ENCODE measurements around the gene IRX2.

Gene IRX2

DNA sequence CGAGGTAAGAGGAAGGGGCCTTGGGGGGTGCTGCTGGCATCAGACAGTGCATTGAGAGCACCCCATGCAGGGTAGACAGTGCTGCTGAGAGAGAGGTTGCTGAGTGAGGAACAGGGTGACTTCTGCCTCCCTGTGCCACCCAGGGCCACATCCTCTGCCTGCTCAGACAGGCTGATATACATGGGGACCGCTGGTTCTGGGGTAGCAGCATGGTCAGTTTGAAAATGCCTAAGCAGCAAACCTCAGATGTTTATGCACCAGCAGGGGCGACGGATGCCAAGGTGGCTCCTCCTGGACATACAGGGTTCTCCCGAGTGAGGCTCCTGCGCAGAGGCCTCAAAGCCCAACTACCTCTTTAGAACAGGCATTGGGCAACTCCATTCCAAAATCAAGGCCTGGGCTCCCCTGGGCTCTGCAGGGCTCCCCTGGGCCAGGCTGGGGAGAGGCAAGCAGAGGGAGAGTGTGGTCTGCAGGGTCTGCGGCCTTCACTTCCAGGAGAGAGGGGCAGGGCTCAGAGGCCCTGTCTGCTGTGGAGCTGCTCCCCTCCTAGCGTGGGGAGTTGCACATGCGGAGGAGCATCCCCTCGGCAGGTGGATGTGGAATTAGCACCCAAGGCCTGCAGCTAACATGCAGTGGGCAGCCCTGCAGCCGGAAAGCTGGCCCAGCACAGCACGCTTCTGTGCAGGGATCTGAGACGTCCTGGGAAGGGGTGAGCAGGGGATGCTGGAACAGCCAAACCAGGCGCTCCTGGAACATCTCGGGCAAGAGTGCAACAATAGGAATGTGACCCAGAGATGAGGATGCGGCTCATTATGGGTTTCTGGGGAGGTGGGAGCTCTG lies 46.5 kb downstream of the IRX2 start:
- intact Hi-C loops (cut with micrococcal nuclease) = no loop called here
- no peak overlapping the region for H3K27ac Mint-ChIP-seq
- H3K36me3 Mint-ChIP-seq (ENCODE audit: low read depth) = no peaks in the 10 kb centered on the region
- no peak overlapping the region for H3K4me3 Mint-ChIP-seq
- no peaks in the 10 kb centered on the region for H3K4me1 Mint-ChIP-seq (ENCODE audit: low read depth)
- no peaks in the 10 kb centered on the region for H3K27me3 Mint-ChIP-seq
- no peaks in the 10 kb centered on the region for H3K9me3 Mint-ChIP-seq

DNA sequence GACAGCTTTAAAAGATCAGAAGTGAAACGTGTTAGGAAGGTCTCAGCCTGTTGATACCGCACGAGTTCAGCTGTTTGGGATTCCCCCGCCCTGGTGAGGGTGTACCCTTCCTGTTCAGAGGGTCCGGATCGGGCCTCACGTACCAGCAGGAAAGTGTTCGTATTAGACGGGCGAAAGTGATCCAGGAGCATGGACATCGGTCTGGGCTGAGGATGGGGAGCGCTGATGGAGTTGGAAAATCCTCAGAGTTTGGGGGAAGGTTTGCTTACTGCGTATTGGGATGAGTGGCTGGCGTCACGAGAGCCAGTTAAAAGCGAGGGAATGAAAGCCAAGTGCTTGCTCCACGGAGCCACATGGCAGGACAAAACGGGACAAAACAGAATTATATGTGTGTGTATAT lies 47.4 kb downstream of the IRX2 start:
- Mint-ChIP-seq H3K27me3 (no peaks in the 10 kb centered on the region), H3K36me3 (ENCODE audit: low read depth) (no peaks in the 10 kb centered on the region), H3K9me3 (no peaks in the 10 kb centered on the region), H3K4me3 (no peak overlapping the region), H3K4me1 (ENCODE audit: low read depth) (no peaks in the 10 kb centered on the region), H3K27ac (no peak overlapping the region)
- intact Hi-C loops (cut with micrococcal nuclease) = no loop called here

DNA sequence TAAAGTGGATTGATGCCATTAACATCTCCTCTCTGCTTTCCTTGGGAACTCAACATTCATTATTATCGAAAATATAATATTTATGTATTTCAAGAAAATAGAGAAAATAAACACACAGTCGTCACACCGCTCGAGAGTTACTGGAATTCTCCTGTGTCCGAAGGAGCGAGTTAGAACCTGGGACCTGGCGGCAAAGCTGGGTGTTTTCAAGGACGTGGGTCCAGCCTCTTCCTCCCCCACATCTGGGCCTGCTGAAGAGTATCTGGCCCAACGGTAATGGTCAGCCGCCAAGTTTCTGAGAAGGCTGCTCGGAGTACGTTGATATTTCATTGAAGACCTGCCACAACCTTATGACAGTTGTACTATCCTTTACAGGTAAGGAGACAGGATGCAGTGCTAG lies 47.9 kb downstream of the IRX2 start:
- no peaks in the 10 kb centered on the region for H3K27me3 Mint-ChIP-seq
- intact Hi-C loops (cut with micrococcal nuclease) = no loop called here
- H3K36me3 Mint-ChIP-seq (ENCODE audit: low read depth) = no peaks in the 10 kb centered on the region
- no peaks in the 10 kb centered on the region for H3K9me3 Mint-ChIP-seq
- H3K4me1 Mint-ChIP-seq (ENCODE audit: low read depth) = no peaks in the 10 kb centered on the region
- no peak overlapping the region for H3K27ac Mint-ChIP-seq
- H3K4me3 Mint-ChIP-seq = no peak overlapping the region

DNA sequence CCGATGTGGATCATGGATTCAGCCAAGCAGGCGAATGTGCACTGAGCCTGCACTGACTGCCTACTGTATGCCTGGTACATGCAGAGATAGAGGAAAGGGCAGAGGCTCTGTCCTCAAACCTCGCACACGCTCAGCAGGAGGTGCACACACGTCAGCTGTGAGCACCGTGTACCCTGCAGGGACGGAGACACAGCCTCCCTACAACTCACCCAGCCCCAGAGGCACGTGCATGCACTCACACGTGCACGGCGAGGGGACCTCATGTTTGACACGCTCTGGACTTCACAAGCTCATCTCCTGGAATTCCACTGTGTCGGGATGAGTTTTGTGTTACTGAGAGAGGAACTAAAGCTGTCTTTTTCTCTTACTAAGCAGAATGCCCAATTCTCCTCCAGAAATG lies 48.4 kb downstream of the IRX2 start:
- intact Hi-C loops (cut with micrococcal nuclease) = no loop called here
- H3K27me3 Mint-ChIP-seq = no peaks in the 10 kb centered on the region
- no peak overlapping the region for H3K27ac Mint-ChIP-seq
- H3K4me3 Mint-ChIP-seq = no peak overlapping the region
- H3K4me1 Mint-ChIP-seq (ENCODE audit: low read depth) = no peaks in the 10 kb centered on the region
- H3K9me3 Mint-ChIP-seq = no peaks in the 10 kb centered on the region
- H3K36me3 Mint-ChIP-seq (ENCODE audit: low read depth) = no peaks in the 10 kb centered on the region

DNA sequence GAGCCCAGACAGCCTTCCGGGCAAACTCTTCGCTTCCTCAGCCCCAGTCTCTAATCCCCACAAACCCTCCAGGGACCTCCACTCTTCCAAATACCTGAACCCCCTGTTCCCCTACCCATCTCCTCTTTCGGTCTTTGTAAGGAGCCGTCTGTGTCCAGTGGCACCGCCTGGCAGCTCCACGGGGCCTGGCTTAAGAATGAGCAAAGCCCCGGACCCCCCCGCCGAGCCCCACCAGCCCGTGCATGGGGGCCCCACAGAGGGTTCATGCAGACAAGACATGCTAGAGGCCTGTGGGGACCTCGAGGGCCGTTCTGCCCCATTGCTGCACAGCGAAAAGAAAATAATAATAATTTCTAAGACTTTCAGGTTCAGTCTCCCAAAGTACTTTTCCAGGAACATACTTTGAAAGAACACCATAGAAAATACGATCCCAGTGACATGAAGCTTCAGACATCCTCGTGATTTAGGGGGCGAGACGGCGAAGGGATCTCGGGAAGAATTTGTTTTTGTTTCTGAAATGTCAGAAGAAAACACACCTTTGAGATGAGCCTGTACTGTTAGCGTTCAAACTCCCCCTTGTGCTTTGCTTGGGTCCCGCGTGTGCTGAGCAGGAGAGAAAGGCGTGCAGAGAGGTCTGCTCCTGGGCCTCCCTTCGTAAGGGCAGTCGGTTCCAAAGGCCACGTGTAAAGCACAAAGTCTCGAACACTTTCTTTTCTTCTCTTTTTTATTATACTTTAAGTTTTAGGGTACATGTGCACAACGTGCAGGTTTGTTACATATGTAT lies 49.2 kb downstream of the IRX2 start:
- H3K36me3 Mint-ChIP-seq (ENCODE audit: low read depth) = no peaks in the 10 kb centered on the region
- no peak overlapping the region for H3K27ac Mint-ChIP-seq
- H3K4me1 Mint-ChIP-seq (ENCODE audit: low read depth) = no peaks in the 10 kb centered on the region
- H3K4me3 Mint-ChIP-seq = no peak overlapping the region
- H3K27me3 Mint-ChIP-seq = no peaks in the 10 kb centered on the region
- intact Hi-C loops (cut with micrococcal nuclease) = no loop called here
- H3K9me3 Mint-ChIP-seq = no peaks in the 10 kb centered on the region

DNA sequence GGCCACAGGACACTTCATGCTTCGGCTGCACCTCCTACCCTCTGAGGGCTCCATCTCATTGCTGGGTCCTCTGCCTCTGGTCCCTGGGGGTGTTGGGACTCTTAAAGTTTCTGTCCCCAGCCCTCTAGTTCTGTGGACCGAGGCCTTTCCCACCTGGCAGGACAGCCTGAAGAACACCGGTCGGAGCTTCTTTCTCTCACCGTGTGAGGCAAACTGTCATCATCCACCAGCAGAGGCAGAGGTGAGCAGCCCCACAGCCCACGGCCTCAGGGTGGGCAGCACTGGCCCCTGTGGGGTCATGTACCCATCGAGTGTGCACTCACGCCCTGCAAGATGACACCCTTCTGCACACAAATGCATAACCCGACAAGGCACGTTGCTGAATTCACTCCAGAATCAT lies 49.9 kb downstream of the IRX2 start:
- Mint-ChIP-seq H3K36me3 (ENCODE audit: low read depth) (no peaks in the 10 kb centered on the region), H3K4me3 (no peak overlapping the region), H3K4me1 (ENCODE audit: low read depth) (no peaks in the 10 kb centered on the region), H3K9me3 (no peaks in the 10 kb centered on the region), H3K27ac (no peak overlapping the region), H3K27me3 (no peaks in the 10 kb centered on the region)
- intact Hi-C loops (cut with micrococcal nuclease) = no loop called here

DNA sequence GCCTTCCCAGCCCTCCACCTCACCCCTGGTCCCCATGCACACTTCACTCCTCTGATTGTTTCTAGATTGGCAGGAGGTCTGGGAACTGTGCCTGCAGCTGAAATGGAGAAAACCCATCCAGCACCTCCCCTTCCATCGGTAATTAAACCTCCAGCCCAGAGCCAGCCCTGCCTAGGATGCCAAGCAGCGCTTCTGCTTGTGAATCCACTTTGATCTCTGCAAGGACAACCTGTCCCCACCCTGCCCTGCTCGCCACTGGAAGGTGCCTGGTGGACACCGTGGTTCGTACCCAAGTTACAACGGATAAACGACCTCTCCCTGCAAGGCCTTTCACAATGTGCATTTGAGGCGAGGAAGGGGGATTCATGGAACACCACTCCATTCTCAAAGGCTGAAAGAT lies 50.6 kb downstream of the IRX2 start:
- Mint-ChIP-seq H3K36me3 (ENCODE audit: low read depth) (no peaks in the 10 kb centered on the region), H3K9me3 (no peaks in the 10 kb centered on the region), H3K27me3 (no peaks in the 10 kb centered on the region), H3K4me1 (ENCODE audit: low read depth) (no peaks in the 10 kb centered on the region), H3K4me3 (no peak overlapping the region), H3K27ac (no peak overlapping the region)
- intact Hi-C loops (cut with micrococcal nuclease) = no loop called here

DNA sequence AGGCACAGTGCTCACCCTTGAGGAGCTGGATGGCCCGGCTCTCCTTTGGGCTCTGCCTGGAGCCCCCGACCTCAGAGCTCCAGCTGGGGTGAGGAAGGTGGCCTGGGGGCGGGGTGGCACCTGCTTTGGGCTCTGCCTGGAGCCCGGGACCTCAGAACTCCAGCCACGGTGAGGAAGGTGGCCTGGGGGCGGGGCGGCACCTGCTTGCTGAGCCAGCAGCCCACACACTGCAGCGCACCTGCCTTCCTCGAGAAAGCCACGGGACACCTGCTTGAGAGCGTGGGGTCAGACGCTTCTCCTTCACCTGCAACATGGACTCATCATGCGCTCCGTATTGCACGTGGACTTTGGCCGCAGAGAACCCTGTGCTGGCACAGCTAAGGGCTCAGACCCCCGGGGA lies 51.8 kb downstream of the IRX2 start:
- Mint-ChIP-seq H3K4me3 (no peak overlapping the region), H3K36me3 (ENCODE audit: low read depth) (no peaks in the 10 kb centered on the region), H3K9me3 (peaks cover 8% of the 10 kb centered on the region)

DNA sequence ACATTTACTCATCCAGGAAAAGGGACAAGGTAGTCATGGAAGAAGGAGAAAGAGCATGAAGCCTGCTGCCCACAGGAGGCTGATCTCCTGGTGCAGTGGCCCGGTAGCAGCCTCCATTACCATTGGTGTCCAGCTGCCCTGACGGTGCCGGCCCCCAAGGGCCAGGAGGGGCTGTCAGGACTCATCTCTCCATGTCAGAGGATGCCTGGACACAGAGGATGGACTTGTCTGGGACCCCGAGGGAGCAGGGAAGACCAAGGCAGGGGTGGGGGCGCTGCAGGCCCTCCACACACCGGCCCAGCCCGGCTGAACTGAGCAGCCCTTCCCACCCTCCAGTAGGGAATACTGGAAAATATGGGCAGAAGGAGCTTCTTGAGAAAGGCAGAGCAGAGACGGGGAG lies 52.2 kb downstream of the IRX2 start:
- no peaks in the 10 kb centered on the region for H3K27me3 Mint-ChIP-seq
- no peaks in the 10 kb centered on the region for H3K36me3 Mint-ChIP-seq (ENCODE audit: low read depth)
- H3K9me3 Mint-ChIP-seq = peaks cover 13% of the 10 kb centered on the region
- H3K27ac Mint-ChIP-seq = no peak overlapping the region
- no peaks in the 10 kb centered on the region for H3K4me1 Mint-ChIP-seq (ENCODE audit: low read depth)
- intact Hi-C loops (cut with micrococcal nuclease) = no loop called here
- no peak overlapping the region for H3K4me3 Mint-ChIP-seq

More for the DNA sequence above, 51.8 kb downstream of the IRX2 start:
- Mint-ChIP-seq H3K4me1 (ENCODE audit: low read depth) (no peaks in the 10 kb centered on the region), H3K27me3 (no peaks in the 10 kb centered on the region), H3K27ac (no peak overlapping the region)
- intact Hi-C loops (cut with micrococcal nuclease) = no loop called here

DNA sequence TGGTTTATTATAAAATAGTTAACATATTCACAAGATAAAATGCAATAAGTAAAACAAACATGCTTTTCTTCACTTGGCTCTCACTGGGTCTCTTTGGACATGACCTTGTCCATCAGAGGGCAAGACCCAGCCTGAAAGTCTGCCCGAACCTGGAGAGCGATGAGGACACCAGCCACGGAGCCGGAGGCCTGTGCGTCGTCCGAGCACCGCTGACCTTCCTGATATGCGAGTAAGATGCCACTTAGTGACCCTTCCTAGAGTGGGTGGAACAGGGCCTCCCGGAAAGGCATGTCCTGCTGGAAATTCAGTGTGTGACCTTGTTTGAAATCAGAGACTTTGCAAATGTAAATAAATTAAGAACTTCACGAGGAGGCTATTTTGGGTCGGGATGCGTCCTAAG lies 52.9 kb downstream of the IRX2 start:
- no peak overlapping the region for H3K4me3 Mint-ChIP-seq
- intact Hi-C loops (cut with micrococcal nuclease) = no loop called here
- H3K27me3 Mint-ChIP-seq = no peaks in the 10 kb centered on the region

DNA sequence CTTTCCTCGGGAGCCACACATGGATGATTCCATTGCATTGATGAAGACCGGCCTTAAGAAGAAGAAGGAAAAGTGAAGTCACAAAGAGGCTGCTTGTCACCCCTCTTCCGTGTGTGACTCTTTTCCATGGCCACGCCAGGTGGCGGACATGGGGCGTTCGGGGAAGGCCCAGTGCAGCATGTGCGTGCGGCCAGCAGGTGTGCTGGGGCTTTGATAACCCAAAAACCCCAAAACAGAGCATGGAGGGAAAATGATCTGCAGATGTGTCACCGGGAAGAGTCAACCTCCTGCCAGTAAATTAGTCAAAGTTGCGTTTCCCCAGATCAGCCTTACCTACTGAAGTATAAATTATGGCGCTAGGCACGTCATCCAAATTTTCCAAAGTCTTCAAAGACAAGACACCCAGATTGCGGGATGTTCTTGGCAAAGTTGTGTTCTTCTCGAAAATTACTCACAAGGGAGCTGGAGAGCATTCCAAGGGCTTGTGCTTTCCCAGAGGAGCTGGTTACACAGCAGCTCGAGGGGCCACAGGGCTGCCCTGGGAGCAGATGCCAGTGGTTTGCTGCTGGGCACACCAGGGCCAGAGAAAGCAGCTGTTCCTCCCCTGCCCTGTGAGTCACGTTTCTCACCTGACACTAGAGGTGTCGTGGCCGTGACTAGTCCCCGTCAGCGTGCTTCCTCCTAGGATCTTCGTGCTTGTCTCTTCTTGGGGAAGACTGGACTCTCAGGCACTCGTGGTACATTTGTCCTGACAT lies 53.9 kb downstream of the IRX2 start:
- Mint-ChIP-seq H3K36me3 (ENCODE audit: low read depth) (no peaks in the 10 kb centered on the region), H3K27me3 (no peaks in the 10 kb centered on the region), H3K9me3 (peaks cover 21% of the 10 kb centered on the region), H3K27ac (no peak overlapping the region), H3K4me3 (no peak overlapping the region), H3K4me1 (ENCODE audit: low read depth) (no peaks in the 10 kb centered on the region)
- intact Hi-C loops (cut with micrococcal nuclease) = no loop called here

More for the DNA sequence above, 52.9 kb downstream of the IRX2 start:
- H3K4me1 Mint-ChIP-seq (ENCODE audit: low read depth) = no peaks in the 10 kb centered on the region
- no peak overlapping the region for H3K27ac Mint-ChIP-seq
- peaks cover 19% of the 10 kb centered on the region for H3K9me3 Mint-ChIP-seq
- no peaks in the 10 kb centered on the region for H3K36me3 Mint-ChIP-seq (ENCODE audit: low read depth)

DNA sequence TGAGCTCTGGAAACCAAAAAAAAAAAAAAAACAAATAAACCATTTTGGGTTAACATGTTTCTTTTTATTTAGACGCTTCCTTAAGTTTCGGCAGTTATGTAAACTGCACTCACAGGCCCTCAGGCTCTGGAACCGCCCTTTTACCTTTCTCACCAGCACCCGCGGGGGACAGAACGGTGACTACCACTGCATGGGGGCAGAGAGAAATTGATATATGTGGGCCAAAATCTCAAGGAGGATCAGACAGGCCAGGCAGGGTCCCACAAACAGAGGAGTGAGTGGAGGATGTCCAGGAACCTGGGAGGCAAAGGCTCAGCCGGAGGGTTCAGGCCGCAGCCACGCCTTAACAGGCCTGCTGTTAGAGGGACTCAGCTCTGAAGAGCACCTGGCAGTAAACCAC lies 54.4 kb downstream of the IRX2 start:
- intact Hi-C loops (cut with micrococcal nuclease) = no loop called here
- H3K36me3 Mint-ChIP-seq (ENCODE audit: low read depth) = no peaks in the 10 kb centered on the region
- no peaks in the 10 kb centered on the region for H3K4me1 Mint-ChIP-seq (ENCODE audit: low read depth)

More for the DNA sequence above, 54.4 kb downstream of the IRX2 start:
- H3K4me3 Mint-ChIP-seq = no peak overlapping the region
- peaks cover 25% of the 10 kb centered on the region for H3K9me3 Mint-ChIP-seq
- no peaks in the 10 kb centered on the region for H3K27me3 Mint-ChIP-seq
- H3K27ac Mint-ChIP-seq = no peak overlapping the region

All from dendritic cell treated with granulocyte-macrophage colony-stimulating factor and Interleukin-4, amounts not matched to agents 40 ng/mL and 50 ng/mL, for 4 days (primary cell).